ENCODE results near the gene NFYC. TPM values are rescaled to one million over a fixed set of nuclear protein-coding genes. Genes with fewer than 3 reads are reported as not detected.

The NFYC gene
- total and polyA plus RNA-seq, 2 experiments from 2014 or later: 23.7 to 28.3 TPM

DNA sequence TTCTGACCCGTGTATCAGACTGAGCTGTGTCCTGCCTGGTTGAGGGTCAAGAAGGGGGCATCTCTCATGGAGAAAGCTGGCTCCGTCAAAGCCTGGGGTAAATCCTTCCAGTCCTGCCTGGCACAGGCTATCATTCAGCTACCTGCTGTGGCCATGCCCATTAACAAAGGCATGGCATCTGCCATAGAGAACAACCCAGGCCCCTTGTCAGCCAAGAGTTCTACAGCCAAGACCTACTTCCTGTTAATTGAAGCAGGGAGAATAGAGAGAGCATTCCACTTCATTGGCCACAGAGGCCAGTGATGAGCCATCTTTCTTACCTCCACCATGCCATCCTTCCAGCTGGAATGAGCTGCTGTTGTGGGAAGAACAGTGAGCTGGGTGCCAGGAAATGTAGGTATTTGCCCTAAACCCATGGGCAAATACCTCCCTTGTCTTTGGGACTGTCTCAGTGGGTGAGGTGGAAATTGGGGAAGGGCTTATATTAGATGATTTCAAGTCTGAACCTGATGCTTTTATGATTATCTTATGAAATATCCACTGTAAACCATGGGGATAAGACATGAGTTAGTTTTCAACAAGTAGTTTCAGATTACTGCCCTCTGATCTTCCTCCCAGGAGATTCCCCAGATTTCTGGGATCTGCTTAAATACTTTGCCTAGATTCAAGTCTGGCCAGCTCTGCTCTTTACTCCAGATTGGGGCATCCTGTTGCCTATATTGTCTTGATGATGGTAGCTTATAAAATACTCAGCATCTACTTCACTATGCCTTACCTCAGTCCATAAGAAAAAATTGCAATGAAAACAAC is 80.8 kb downstream of the NFYC start:
- H3K9me2 ChIP-seq (ENCODE audit: insufficient read depth): no peaks in the 10 kb centered on the region
- H3K4me2 ChIP-seq (ENCODE audit: unreplicated experiment): no peak overlapping the region
- no peaks in the 10 kb centered on the region for H4K20me1 ChIP-seq (ENCODE audit: insufficient read depth)
- no peaks in the 10 kb centered on the region for H3K4me1 ChIP-seq (ENCODE audit: insufficient read depth)
- no peak overlapping the region for H3K27ac ChIP-seq
- no peak overlapping the region for H3K9ac ChIP-seq
- no peak for DNase-seq
- 62 to 66% methylated on average over 2 of the region's 2 CpGs for WGBS, 2 experiments (ENCODE audit: low coverage in 1 of 2, low lambda C conversion rate in 2 of 2, missing lambda C conversion rate in 2 of 2)
- H3K4me3 ChIP-seq: no peak overlapping the region
- no peaks in the 10 kb centered on the region for H3K79me2 ChIP-seq (ENCODE audit: insufficient read depth)
- H3K9me3 ChIP-seq (ENCODE audit: low read depth): no peaks in the 10 kb centered on the region
- H3K27me3 ChIP-seq (replicated peaks; ENCODE audit: insufficient read depth): no peaks in the 10 kb centered on the region
- peaks cover 8% of the 10 kb centered on the region; the same call in 1 of the 2 replicates for H3K36me3 ChIP-seq (ENCODE audit: low read depth)
- in situ Hi-C loops (cut with MboI): no loop called here
- TF ChIP-seq EZH2 (IDR thresholded peaks at IDR 0.05; ENCODE audit: insufficient read depth, poor library complexity, severe bottlenecking) (no peak), EZH2phosphoT487 (IDR thresholded peaks at IDR 0.05; ENCODE audit: insufficient read depth, low read depth) (no peak)
- no peaks in the 10 kb centered on the region for H3F3A ChIP-seq (ENCODE audit: insufficient read depth)
- H2AFZ ChIP-seq: no peak overlapping the region

DNA sequence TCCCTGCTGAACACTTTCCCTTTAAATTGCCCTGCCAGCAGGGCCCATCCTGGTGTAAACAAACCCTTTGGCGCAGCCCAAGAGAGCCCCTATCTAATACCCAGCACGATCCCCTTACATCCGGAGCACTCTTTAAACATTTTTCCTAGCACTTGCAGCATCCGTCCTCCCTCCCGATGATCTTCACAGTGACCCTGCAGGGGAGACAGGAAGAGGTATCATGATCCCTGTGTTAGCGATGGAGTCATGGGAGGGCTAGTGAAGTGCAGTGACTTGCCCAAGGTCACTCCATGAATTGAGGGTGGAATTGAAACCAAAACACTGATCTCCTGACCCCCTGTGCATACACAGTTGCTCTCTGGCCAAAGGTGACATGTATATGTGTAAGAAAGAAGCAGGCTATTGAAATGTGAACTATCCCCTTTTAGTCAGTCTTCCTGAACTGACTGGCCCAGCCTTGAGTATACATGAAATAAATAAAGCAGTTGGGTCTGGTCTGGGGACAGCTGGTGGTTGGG is 82.3 kb downstream of the NFYC start:
- Histone ChIP-seq H3K9ac (no peak overlapping the region), H3K27me3 (replicated peaks; ENCODE audit: insufficient read depth) (no peaks in the 10 kb centered on the region), H3K9me2 (ENCODE audit: insufficient read depth) (no peaks in the 10 kb centered on the region), H3K9me3 (ENCODE audit: low read depth) (no peaks in the 10 kb centered on the region), H3K4me2 (ENCODE audit: unreplicated experiment) (no peak overlapping the region), H3K79me2 (ENCODE audit: insufficient read depth) (no peaks in the 10 kb centered on the region), H3K4me3 (no peak overlapping the region), H3K4me1 (ENCODE audit: insufficient read depth) (no peaks in the 10 kb centered on the region), H2AFZ (no peak overlapping the region), H3K36me3 (ENCODE audit: low read depth) (peaks cover under 1% of the 10 kb centered on the region; the same call in 1 of the 2 replicates), H3K27ac (no peak overlapping the region), H4K20me1 (ENCODE audit: insufficient read depth) (no peaks in the 10 kb centered on the region), H3F3A (ENCODE audit: insufficient read depth) (no peaks in the 10 kb centered on the region)
- 54 to 58% methylated on average over 6 of the region's 6 CpGs for WGBS, 2 experiments (ENCODE audit: low coverage in 1 of 2, low lambda C conversion rate in 2 of 2, missing lambda C conversion rate in 2 of 2)
- no peak for DNase-seq
- in situ Hi-C loops (cut with MboI): no loop called here
- TF ChIP-seq EZH2phosphoT487 (IDR thresholded peaks at IDR 0.05; ENCODE audit: insufficient read depth, low read depth) (no peak), EZH2 (IDR thresholded peaks at IDR 0.05; ENCODE audit: insufficient read depth, poor library complexity, severe bottlenecking) (no peak)

DNA sequence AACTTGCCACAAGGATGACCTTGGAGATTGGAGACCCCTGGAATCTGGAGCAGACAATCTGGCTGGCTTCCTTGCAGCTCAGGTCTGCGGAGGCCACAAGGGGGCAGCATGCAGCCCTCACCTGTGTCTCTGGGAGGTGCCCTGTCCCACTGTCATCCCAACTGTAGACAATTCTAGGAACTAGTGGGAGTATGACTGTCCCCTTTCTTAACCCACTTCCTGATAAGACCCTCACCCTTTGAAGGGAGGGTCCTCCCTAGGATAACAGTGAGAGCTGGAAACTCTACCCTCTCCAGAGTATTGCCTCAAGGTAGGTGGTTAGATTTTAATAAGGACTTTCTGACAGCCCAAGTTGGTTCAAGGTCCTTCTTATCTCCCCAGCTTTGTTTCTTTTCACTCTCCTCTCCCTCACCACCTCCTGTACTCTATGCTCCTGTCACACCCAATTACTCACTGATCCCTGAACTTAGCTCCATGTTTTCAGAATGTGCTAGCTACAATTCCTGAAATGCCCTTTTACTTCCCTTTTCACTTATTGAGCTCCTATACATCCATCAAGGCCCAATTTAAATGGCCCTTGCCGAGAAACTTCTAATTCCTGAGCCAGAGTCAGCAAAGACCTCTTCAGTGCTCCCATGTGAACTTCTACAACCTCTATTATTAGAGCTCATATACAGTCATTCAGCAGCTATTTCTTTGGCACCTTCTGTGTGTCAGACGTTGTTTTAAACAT is 82.9 kb downstream of the NFYC start:
- no peak overlapping the region for H3K27ac ChIP-seq
- no peaks in the 10 kb centered on the region; the same call in 1 of the 2 replicates for H3K36me3 ChIP-seq (ENCODE audit: low read depth)
- in situ Hi-C loops (cut with MboI): no loop called here
- H2AFZ ChIP-seq: no peak overlapping the region
- no peaks in the 10 kb centered on the region for H3K27me3 ChIP-seq (replicated peaks; ENCODE audit: insufficient read depth)
- H3K9me2 ChIP-seq (ENCODE audit: insufficient read depth): no peaks in the 10 kb centered on the region
- H3K4me1 ChIP-seq (ENCODE audit: insufficient read depth): no peaks in the 10 kb centered on the region
- no peak overlapping the region for H3K4me2 ChIP-seq (ENCODE audit: unreplicated experiment)
- TF ChIP-seq EZH2 (IDR thresholded peaks at IDR 0.05; ENCODE audit: insufficient read depth, poor library complexity, severe bottlenecking): no peak
- TF ChIP-seq EZH2phosphoT487 (IDR thresholded peaks at IDR 0.05; ENCODE audit: insufficient read depth, low read depth): no peak
- peak; percentile 41 for DNase-seq
- no peak overlapping the region for H3K9ac ChIP-seq
- H4K20me1 ChIP-seq (ENCODE audit: insufficient read depth): no peaks in the 10 kb centered on the region
- H3F3A ChIP-seq (ENCODE audit: insufficient read depth): no peaks in the 10 kb centered on the region
- no peaks in the 10 kb centered on the region for H3K9me3 ChIP-seq (ENCODE audit: low read depth)
- WGBS, 2 experiments (ENCODE audit: low coverage in 1 of 2, low lambda C conversion rate in 2 of 2, missing lambda C conversion rate in 2 of 2): 25 to 32% methylated on average over 3 of the region's 3 CpGs
- H3K4me3 ChIP-seq: no peak overlapping the region
- no peaks in the 10 kb centered on the region for H3K79me2 ChIP-seq (ENCODE audit: insufficient read depth)

GRCh38 chr1:40776236-40777072 is 85.0 kb downstream of the NFYC start:
- TF ChIP-seq EZH2 (IDR thresholded peaks at IDR 0.05; ENCODE audit: insufficient read depth, poor library complexity, severe bottlenecking): no peak
- TF ChIP-seq EZH2phosphoT487 (IDR thresholded peaks at IDR 0.05; ENCODE audit: insufficient read depth, low read depth): no peak
- no peaks in the 10 kb centered on the region for H3K9me2 ChIP-seq (ENCODE audit: insufficient read depth)
- 96 to 100% methylated on average over 4 of the region's 4 CpGs for WGBS, 2 experiments (ENCODE audit: low coverage in 1 of 2, low lambda C conversion rate in 2 of 2, missing lambda C conversion rate in 2 of 2)
- no peak overlapping the region for H3K4me2 ChIP-seq (ENCODE audit: unreplicated experiment)
- H4K20me1 ChIP-seq (ENCODE audit: insufficient read depth): no peaks in the 10 kb centered on the region
- no peak for DNase-seq
- H3F3A ChIP-seq (ENCODE audit: insufficient read depth): no peaks in the 10 kb centered on the region
- no peaks in the 10 kb centered on the region for H3K4me1 ChIP-seq (ENCODE audit: insufficient read depth)
- in situ Hi-C loops (cut with MboI): no loop called here
- no peak overlapping the region for H3K4me3 ChIP-seq
- H3K27me3 ChIP-seq (replicated peaks; ENCODE audit: insufficient read depth): 0 out of 2 replicates have a peak, but pooled peaks cover under 1% of the 10 kb centered on the region
- no peak overlapping the region for H3K27ac ChIP-seq
- no peaks in the 10 kb centered on the region; the same call in 1 of the 2 replicates for H3K36me3 ChIP-seq (ENCODE audit: low read depth)
- H3K9ac ChIP-seq: no peak overlapping the region
- no peaks in the 10 kb centered on the region for H3K79me2 ChIP-seq (ENCODE audit: insufficient read depth)
- H2AFZ ChIP-seq: no peak overlapping the region
- H3K9me3 ChIP-seq (ENCODE audit: low read depth): no peaks in the 10 kb centered on the region
